ENCODE measurements around the gene IMP3. TPM values are rescaled to one million over a fixed set of nuclear protein-coding genes. Genes with fewer than 3 reads are reported as not detected.
A peak's percentile ranks its signal among the peaks of the same experiment; 100 is the strongest.
"Not testable (repeated sequence)": the region's sequence is repeated elsewhere in the genome, so short reads cannot be mapped to it uniquely, and the experiment has no call there.

The IMP3 gene
- total and polyA plus RNA-seq, 10 donors: 51.3 to 177 (median 103) TPM

DNA sequence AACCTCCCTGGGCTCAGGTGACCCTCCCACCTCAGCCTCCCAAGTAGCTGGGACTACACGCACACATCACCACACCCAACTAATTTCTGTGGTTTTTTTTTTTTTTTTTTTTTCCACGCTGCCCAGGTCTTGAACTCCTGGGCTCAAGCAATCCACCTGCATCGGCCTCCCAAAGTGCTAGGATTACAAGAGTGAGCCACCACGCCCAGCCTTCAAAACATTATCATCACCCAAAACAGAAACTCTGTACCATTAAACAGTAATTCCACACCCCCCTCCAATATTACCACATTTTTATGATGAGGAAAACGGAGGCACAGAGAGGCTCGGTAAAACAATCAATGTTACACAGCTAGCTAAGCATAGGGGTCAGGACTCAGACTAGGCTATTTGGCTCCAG lies 4.0 kb downstream of the IMP3 start:
- Histone ChIP-seq H3K4me1 (peaks cover 21 to 52% (median 43%) of the 10 kb centered on the region in 6 donors), H3K9me3 (no peaks in the 10 kb centered on the region), H3K4me3 (no peak overlapping the region), H3K27me3 (replicated peaks in 1 of 7) (no peaks in the 10 kb centered on the region), H3K27ac (no peak overlapping the region), H3K36me3 (peaks cover 0 to 13% (median 0%) of the 10 kb centered on the region in 6 donors)
- 80 to 92% (median 85%) methylated on average over 6 of the region's 6 CpGs for WGBS, 5 donors
- TF ChIP-seq POLR2AphosphoS5 (IDR thresholded peaks at IDR 0.05) (no peak), POLR2A (IDR thresholded peaks at IDR 0.05) (no peak)
- TF ChIP-seq, protein P1, sequence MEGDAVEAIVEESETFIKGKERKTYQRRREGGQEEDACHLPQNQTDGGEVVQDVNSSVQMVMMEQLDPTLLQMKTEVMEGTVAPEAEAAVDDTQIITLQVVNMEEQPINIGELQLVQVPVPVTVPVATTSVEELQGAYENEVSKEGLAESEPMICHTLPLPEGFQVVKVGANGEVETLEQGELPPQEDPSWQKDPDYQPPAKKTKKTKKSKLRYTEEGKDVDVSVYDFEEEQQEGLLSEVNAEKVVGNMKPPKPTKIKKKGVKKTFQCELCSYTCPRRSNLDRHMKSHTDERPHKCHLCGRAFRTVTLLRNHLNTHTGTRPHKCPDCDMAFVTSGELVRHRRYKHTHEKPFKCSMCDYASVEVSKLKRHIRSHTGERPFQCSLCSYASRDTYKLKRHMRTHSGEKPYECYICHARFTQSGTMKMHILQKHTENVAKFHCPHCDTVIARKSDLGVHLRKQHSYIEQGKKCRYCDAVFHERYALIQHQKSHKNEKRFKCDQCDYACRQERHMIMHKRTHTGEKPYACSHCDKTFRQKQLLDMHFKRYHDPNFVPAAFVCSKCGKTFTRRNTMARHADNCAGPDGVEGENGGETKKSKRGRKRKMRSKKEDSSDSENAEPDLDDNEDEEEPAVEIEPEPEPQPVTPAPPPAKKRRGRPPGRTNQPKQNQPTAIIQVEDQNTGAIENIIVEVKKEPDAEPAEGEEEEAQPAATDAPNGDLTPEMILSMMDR (IDR thresholded peaks at IDR 0.05 in 8 of 11, conservative IDR thresholded peaks at IDR 0.05 in 3 of 11): no peak
- intact Hi-C loops (cut with DNase I; ENCODE audit: low total_unique reads): no loop called here
- peak; percentile 25 for DNase-seq

- H3K4me3 ChIP-seq; intact Hi-C loops (cut with DNase I; ENCODE audit: low total_unique reads); H3K9me3 ChIP-seq; H3K27me3 ChIP-seq (replicated peaks in 1 of 7); H3K27ac ChIP-seq: not testable (repeated sequence)
- Histone ChIP-seq H3K36me3 (peaks cover 0 to 13% (median 0%) of the 10 kb centered on the region in 6 donors), H3K4me1 (peaks cover 20 to 36% (median 32%) of the 10 kb centered on the region in 6 donors)
- 91 to 96% (median 93%) methylated on average over 7 of the region's 7 CpGs for WGBS, 5 donors
- DNase-seq: peak; percentile 27
Observed at GRCh38 chr15:75633922-75634321, 6.1 kb downstream of the IMP3 start.

DNA sequence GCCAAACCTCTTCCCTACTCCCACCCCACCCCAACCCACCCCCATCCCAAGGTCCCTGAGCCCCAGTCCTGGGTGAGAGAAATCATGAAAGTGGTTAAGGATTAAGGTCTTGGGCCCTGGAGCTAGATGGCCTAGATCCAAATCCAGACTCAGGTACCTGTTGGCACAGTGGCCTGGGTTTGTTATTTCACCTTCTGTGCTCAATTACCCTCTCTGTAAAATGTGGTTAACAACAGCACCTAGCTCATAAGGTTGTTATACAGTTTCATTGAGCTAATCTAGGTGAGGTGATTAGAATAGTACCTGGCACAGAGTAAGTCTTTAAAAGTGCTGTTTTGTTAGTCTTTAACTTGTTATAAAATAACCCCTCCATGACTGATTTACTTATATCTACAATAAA lies 8.1 kb downstream of the IMP3 start:
- H3K27me3 ChIP-seq (replicated peaks in 1 of 7): no peaks in the 10 kb centered on the region
- H3K36me3 ChIP-seq: peaks cover 0 to 6% (median 0%) of the 10 kb centered on the region in 6 donors
- H3K27ac ChIP-seq: no peak overlapping the region
- intact Hi-C loops (cut with DNase I; ENCODE audit: low total_unique reads): no loop called here
- H3K9me3 ChIP-seq: no peaks in the 10 kb centered on the region
- TF ChIP-seq, protein P1 (IDR thresholded peaks at IDR 0.05 in 8 of 11, conservative IDR thresholded peaks at IDR 0.05 in 3 of 11): no peak
- TF ChIP-seq POLR2A (IDR thresholded peaks at IDR 0.05) (no peak), POLR2AphosphoS5 (IDR thresholded peaks at IDR 0.05) (no peak)
- H3K4me3 ChIP-seq: no peak overlapping the region
- peak; percentile 7 for DNase-seq
- H3K4me1 ChIP-seq: peaks cover under 1 to 23% (median 12%) of the 10 kb centered on the region in 6 donors

DNA sequence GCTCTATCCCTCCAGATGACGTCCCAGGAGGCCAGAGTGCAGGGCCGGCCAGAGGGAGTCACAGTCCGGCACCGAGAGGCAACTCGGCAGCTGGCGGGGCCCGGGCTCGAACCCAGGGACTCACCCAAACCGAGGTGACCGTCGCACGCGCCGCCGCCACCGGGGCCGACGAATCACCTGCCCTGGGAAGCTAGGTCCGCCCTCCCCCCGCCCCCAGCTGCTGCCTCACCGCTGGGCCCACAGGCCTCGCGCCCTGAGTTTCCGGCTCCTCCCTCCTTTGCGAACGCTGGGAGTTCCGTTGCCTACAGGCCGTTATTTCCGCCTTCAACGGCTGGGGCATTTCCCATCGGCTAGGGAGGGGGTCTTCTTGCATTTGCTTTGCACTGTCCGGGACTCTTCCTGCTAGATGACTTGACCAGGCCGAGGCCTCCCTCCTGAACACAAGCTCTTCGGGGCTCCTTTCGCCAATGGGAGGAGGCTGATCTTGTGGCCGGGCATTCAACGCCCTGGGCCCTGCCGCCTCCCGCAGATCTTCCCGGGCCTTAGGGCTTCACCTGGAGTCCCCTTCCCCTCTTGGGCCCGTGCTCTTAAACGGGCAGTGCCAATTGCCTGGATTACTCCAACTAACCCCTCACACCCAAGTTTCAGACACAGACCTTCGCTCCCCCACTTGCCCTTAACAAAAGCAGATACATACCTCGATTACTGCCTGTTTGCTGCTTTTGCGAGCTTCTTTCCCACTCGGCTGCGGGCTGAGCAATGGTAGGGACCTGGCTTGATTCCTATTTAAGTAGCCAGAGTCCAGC lies 14.3 kb downstream of the IMP3 start, which contains the start of gene SNUPN:
Gene SNUPN, minus strand, starts transcription at position 184 of the 806 bp plus-strand sequence. CDS start 4,674 bp downstream, outside the sequence.
- Histone ChIP-seq H3K4me1 (peaks cover 1 to 61% (median 25%) of the 10 kb centered on the region in 6 donors), H3K4me3 (peak within 1 kb of the TSS; percentile 74 to 98 (median 90)), H3K36me3 (peaks cover 0 to 2% (median 0%) of the 10 kb centered on the region in 6 donors), H3K9me3 (no peaks in the 10 kb centered on the region), H3K27me3 (replicated peaks in 1 of 7) (no peaks in the 10 kb centered on the region), H3K27ac (peak within 1 kb of the TSS; percentile 92 to 97 (median 96))
- 1 to 2% (median 1%) methylated on average over 31 to 47 of the region's 47 CpGs for WGBS, 5 donors
- TF ChIP-seq POLR2A (IDR thresholded peaks at IDR 0.05) (peak in 2 of 3 donors; percentile 33 to 40), POLR2AphosphoS5 (IDR thresholded peaks at IDR 0.05) (peak; percentile 91 to 92 (median 91))
- TF ChIP-seq, protein P1 (IDR thresholded peaks at IDR 0.05 in 8 of 11, conservative IDR thresholded peaks at IDR 0.05 in 3 of 11): peak in 1 of 11 experiments; percentile 25
- intact Hi-C loops (cut with DNase I; ENCODE audit: low total_unique reads): loop anchor here (10.0 kb wide), 1 partner anchor 251 kb away; no protein-coding TSS in a partner anchor
- DNase-seq: peak; percentile 98
